ENCODE results near the gene FOXP1.

Gene FOXP1

DNA sequence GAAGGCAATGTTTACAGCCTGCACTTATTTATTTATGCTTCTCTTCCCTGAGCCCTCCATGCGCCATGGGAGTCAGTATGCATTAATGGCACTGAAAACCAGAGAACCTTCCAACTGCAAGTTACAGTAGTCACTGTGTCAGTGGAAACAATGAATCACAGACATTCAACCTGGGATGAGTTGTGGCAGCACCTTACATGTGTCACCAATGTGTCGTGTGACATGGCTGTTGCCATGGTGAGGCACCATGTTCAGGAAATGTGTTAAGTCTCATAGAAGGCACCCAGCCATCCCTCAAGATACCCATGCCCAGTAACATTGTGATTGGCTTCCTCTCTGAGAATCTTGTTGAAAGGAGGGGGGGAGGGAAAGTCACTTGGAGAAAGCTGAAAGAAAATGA lies 105.0 kb downstream of the FOXP1 start:
- no peak for DNase-seq

- DNase-seq = no peak
These were observed 106.6 kb downstream of the FOXP1 start for GRCh38 chr3:71476950-71477349.

- DNase-seq = no peak
These were observed 114.4 kb downstream of the FOXP1 start for GRCh38 chr3:71469138-71469435.

- DNase-seq = no peak
These were observed 115.0 kb downstream of the FOXP1 start for GRCh38 chr3:71468311-71469137.

DNA sequence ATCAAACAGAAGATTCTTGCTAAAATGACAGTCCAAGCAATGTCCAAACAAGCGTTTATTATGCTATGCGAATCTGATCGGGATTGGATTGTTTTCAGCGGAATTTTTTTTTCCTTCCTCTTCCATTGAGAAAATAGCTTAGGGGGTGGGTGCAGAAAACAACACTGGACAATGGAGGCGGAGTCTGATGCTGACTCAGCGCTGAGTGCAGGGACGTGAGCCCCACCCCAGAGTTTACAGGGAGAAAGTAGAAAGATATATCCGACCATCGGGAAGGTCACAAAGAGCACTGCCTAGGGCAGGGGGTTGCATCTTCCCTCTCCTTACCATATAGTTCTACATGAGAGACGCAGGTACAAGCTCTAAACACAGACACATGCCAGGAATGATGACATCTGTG lies 117.0 kb downstream of the FOXP1 start:
- DNase-seq = no peak

DNA sequence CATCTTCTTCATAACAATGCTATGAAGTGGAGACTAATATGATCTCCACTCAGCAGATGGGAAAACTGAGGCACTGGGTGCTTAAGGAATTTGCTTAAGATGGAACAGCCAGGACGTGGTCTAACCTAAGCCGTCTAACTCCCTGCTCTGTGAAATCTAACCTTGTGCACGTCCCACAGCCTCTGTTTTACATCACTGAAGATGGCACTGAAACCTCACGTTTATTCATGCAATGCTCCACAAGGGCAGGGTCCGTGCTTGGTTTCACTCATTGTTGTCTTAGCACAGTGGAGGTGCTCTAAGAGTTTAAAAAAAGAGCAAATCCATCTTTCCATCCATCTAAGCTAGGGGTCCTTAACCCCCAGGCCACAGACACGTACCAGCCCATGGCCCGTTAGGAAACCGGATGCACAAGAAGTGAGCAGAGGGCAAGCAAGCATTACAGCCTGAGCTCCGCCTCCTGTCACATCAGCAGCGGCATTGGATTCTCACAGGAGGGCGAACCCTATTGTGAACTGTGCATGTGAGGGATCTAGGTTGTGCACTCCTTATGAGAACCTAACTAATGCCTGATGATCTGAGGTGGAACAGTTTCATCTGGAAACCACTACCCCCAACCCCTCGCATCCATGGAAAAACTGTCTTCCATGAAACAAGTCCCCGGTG lies 118.0 kb downstream of the FOXP1 start:
- DNase-seq = no peak

GRCh38 chr3:71464613-71465012 lies 118.9 kb downstream of the FOXP1 start:
- no peak for DNase-seq

GRCh38 chr3:71463617-71464016 lies 119.9 kb downstream of the FOXP1 start:
- DNase-seq = no peak

DNA sequence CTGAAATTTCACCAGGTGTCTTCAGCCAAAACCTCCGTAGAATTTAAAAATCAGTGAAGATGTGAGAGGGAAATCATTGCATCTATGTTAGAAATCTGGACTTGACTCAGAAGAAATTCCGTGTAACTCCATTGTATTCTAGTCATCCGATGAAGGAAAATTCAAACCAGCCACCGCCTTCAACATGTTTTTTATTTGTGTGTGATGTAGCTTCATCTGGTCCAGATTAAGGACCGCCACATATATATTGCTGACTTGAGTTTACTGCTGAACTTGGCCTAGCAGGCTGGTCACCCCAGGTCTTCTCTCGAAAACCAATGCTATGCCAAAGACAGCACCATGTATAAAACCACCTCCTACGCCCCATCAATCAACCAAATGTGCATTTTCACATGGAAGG lies 120.9 kb downstream of the FOXP1 start:
- DNase-seq = no peak

GRCh38 chr3:71461749-71462483 lies 121.6 kb downstream of the FOXP1 start:
- no peak for DNase-seq

- DNase-seq = no peak
These were observed 122.4 kb downstream of the FOXP1 start for GRCh38 chr3:71461114-71461513.

DNA sequence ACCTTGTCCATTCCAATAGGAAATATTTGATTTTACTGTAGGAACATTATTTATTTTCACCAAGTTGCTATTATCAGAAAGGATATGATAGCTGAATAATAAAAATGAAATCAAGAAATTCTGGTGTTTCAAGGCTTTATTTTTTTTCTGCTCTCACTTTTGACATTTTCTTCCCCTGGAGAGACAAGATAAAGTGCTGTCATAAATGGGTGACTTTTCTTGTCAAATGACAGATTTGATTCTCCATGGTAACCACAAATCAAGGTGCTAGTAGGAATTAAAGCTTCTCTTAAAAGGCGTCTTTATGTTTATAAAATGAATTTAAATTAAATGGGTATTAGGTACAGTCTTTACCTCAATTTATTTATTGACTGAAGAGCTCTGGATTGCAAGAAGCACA lies 124.6 kb downstream of the FOXP1 start:
- DNase-seq = no peak

DNA sequence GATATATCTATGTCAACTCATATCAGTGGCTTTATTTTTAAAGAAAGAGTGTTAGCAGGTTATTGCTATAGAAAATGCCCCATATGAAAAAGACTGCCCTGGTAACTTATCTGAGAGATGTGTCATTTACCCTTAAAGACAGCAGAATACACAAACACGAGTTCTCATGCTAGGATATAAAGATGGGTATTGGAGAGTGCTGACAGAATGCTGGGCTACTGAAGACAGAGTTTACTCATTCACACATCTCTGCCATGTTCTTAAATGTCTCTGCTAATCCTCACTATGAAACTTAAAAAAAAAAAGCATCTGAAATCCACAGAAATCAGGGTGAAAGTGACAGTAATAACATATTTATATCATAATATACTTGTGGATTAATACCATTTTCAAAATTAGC lies 126.7 kb downstream of the FOXP1 start:
- DNase-seq = no peak

- peak; percentile 17 for DNase-seq
These were observed 127.4 kb downstream of the FOXP1 start for GRCh38 chr3:71456156-71456555.

DNA sequence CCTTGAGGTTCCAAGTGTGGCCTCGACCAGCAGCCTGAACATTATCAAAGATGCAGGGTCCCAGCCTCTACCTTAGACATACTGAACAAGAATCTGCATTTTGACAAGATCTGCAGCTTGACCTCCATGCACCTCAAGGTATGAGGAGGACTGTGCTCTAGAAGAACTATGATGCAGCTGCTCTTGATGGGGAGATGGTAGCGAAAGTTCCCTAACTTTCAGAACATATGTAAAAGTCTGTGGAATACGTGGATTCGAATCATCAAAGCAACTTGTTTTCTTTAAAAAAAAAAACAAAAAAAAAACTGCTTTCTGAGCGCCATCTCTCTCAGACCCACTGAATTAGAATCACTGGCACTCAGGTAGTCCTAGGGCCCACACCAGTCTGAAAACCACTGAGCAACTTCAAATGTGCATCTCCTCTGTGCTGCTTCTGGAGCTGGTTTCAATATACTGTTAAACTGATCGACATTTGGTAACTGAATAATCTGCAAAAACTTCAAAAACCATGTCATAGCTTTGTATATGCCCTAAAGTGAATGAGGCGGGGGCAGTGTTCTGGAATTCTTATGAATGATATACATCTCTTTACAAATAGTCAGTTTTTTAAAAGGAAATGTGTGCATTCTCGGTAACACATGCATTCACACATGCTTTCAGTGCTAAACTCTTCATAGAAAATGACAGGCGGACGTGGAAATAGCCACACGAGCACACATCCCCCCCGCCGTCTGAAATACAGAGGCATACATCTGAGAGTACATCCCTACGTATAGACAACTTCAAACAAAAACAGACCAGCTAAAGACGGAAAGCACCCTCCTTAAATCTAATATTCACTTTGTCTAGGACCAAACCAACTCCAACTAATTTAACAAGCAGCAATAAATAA lies 128.8 kb downstream of the FOXP1 start:
- DNase-seq = no peak

GRCh38 chr3:71453822-71454511 lies 129.6 kb downstream of the FOXP1 start:
- DNase-seq = no peak

DNA sequence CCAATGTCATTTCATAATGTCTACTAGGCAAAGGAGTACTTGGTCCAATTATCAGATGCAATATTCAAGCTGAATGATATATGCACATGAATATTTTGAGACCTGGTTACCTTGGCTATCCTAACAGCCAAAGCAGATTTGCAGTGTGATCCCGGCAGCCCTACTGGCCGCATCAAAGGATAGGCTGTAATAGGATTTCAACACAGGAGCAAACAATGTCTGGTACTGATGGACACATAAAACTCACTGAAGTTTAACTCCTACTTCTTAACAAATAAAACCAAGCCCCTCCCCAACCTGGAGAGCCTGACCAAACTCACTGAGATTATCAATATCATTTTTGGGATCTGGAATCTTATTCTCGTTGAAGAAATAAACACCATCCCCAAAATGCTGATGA lies 130.2 kb downstream of the FOXP1 start:
- DNase-seq = no peak

DNA sequence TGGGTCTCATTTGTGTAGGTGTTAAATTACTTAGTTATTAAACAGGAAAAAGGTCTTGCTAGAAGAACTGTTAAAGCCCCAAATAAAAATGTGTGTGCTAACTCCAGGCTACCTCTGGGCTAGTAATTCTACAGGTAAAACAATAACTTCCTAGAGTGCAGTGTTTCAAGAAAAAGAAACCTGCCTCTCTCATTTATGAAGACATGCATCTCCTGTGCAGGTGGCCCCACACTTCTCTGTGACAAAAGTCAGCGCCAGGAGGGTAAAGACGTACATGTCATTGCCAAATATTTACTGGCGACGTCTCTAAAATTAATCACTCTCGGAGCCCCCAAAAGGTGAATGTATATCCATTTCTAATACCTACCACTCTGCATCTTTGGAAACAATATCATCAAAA lies 131.7 kb downstream of the FOXP1 start:
- no peak for DNase-seq

DNA sequence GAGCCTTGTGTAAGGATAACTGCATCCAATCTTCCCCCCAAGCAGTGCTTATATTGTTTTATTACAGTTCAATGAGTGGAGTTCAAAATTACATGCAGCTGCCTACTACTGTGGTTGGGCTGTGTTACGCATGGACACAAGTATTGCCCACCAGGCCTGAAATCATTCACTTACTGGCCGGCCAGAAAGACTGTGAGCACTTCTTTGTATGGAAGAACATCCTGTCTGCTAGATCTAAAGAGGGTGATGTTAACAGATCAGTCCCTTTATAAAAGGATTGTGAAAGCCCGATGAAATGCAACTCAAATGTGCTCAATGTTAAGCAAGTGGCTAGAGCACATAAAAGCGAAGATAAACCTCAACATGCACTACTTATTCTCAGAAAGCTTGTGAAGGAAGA lies 132.5 kb downstream of the FOXP1 start:
- DNase-seq = no peak

- no peak for DNase-seq
These were observed 133.4 kb downstream of the FOXP1 start for GRCh38 chr3:71450162-71450561.

GRCh38 chr3:71447803-71448202 lies 135.7 kb downstream of the FOXP1 start:
- no peak for DNase-seq

GRCh38 chr3:71447197-71447596 lies 136.3 kb downstream of the FOXP1 start:
- DNase-seq = no peak
